Measurements from ENCODE around the gene BIRC3.

BIRC3 gene

GRCh38 chr11:102284008-102284407 lies 33.3 kb upstream of the BIRC3 start:
- no peak for TF ChIP-seq POLR2AphosphoS5 (IDR thresholded peaks at IDR 0.05; ENCODE audit: low read depth, low read length)
- TF ChIP-seq FOXP2 (optimal IDR thresholded peaks at IDR 0.05; ENCODE audit: borderline replicate concordance, extremely low read depth, extremely low read length, insufficient read depth): no peak
- no peak for TF ChIP-seq TAF1 (IDR thresholded peaks at IDR 0.05; ENCODE audit: borderline replicate concordance, insufficient read depth, low read length)
- no peak for TF ChIP-seq SIN3A (IDR thresholded peaks at IDR 0.05; ENCODE audit: borderline replicate concordance, insufficient read depth, low read length)
- no peak for TF ChIP-seq REST (IDR thresholded peaks at IDR 0.05; ENCODE audit: insufficient read depth in 1 of 2, low read depth in 2 of 2, low read length in 2 of 2)

GRCh38 chr11:102286292-102286691 lies 31.0 kb upstream of the BIRC3 start:
- TF ChIP-seq TAF1 (IDR thresholded peaks at IDR 0.05; ENCODE audit: borderline replicate concordance, insufficient read depth, low read length) (no peak), POLR2AphosphoS5 (IDR thresholded peaks at IDR 0.05; ENCODE audit: low read depth, low read length) (no peak), FOXP2 (optimal IDR thresholded peaks at IDR 0.05; ENCODE audit: borderline replicate concordance, extremely low read depth, extremely low read length, insufficient read depth) (no peak), REST (IDR thresholded peaks at IDR 0.05; ENCODE audit: insufficient read depth in 1 of 2, low read depth in 2 of 2, low read length in 2 of 2) (no peak), SIN3A (IDR thresholded peaks at IDR 0.05; ENCODE audit: borderline replicate concordance, insufficient read depth, low read length) (no peak)

GRCh38 chr11:102287964-102288724 lies 29.1 kb upstream of the BIRC3 start:
- no peak for TF ChIP-seq TAF1 (IDR thresholded peaks at IDR 0.05; ENCODE audit: borderline replicate concordance, insufficient read depth, low read length)

GRCh38 chr11:102288725-102289083 lies 28.6 kb upstream of the BIRC3 start:
- TF ChIP-seq TAF1 (IDR thresholded peaks at IDR 0.05; ENCODE audit: borderline replicate concordance, insufficient read depth, low read length) (no peak), REST (IDR thresholded peaks at IDR 0.05; ENCODE audit: insufficient read depth in 1 of 2, low read depth in 2 of 2, low read length in 2 of 2) (peak in 1 of 2 experiments; percentile 46; a peak in 1 of 4 replicates)

- no peak for TF ChIP-seq TAF1 (IDR thresholded peaks at IDR 0.05; ENCODE audit: borderline replicate concordance, insufficient read depth, low read length)
- TF ChIP-seq POLR2AphosphoS5 (IDR thresholded peaks at IDR 0.05; ENCODE audit: low read depth, low read length): no peak
- no peak for TF ChIP-seq FOXP2 (optimal IDR thresholded peaks at IDR 0.05; ENCODE audit: borderline replicate concordance, extremely low read depth, extremely low read length, insufficient read depth)
- TF ChIP-seq SIN3A (IDR thresholded peaks at IDR 0.05; ENCODE audit: borderline replicate concordance, insufficient read depth, low read length): no peak
- no peak for TF ChIP-seq REST (IDR thresholded peaks at IDR 0.05; ENCODE audit: insufficient read depth in 1 of 2, low read depth in 2 of 2, low read length in 2 of 2)
Measured at GRCh38 chr11:102289592-102289991, 27.7 kb upstream of the BIRC3 start.

Measured in PFSK-1 (cell line).